Kidney capillary endothelial cell (primary cell): ENCODE data around the gene RC3H2.
A peak's percentile ranks its signal among the peaks of the same experiment; 100 is the strongest.

ENCODE experiments used
- DNase-seq: peaks from one replicate; pipeline ENCODE4 v3.0.0-alpha.2; 2018; ENCODE audit warnings: low spot score

Gene RC3H2

GRCh38 chr9:122904823-122905710 is at the start of gene RC3H2:
Gene RC3H2, minus strand, starts transcription at chr9:122905359. Its CDS starts 7,850 bp downstream, at chr9:122897509.
- DNase-seq = peak; percentile 98

- DNase-seq = no peak
Observed at GRCh38 chr9:122954253-122954691, 49.1 kb upstream of the RC3H2 start.

GRCh38 chr9:122951056-122951455 is 45.9 kb upstream of the RC3H2 start:
- no peak for DNase-seq

GRCh38 chr9:122950263-122950662 is 45.1 kb upstream of the RC3H2 start:
- DNase-seq = no peak

- DNase-seq = no peak
Observed at GRCh38 chr9:122949696-122950095, 44.5 kb upstream of the RC3H2 start.

- DNase-seq = no peak
Observed at GRCh38 chr9:122948313-122948712, 43.2 kb upstream of the RC3H2 start.

GRCh38 chr9:122946461-122947005 is 41.4 kb upstream of the RC3H2 start:
- no peak for DNase-seq

GRCh38 chr9:122944960-122945888 is 40.1 kb upstream of the RC3H2 start:
- no peak for DNase-seq

GRCh38 chr9:122941582-122942234 is 36.5 kb upstream of the RC3H2 start:
- DNase-seq = peak; percentile 32

- DNase-seq = peak; percentile 97
Observed at GRCh38 chr9:122940749-122941581, 35.8 kb upstream of the RC3H2 start, which contains the start of gene RABGAP1. Gene RABGAP1, plus strand, starts transcription at chr9:122941020. Its CDS starts 16,040 bp downstream, at chr9:122957060.

- no peak for DNase-seq
Observed at GRCh38 chr9:122940454-122940748, 35.2 kb upstream of the RC3H2 start.

- no peak for DNase-seq
Observed at GRCh38 chr9:122939601-122940000, 34.4 kb upstream of the RC3H2 start.

GRCh38 chr9:122936883-122937282 is 31.7 kb upstream of the RC3H2 start:
- no peak for DNase-seq

GRCh38 chr9:122936464-122936863 is 31.3 kb upstream of the RC3H2 start:
- no peak for DNase-seq

GRCh38 chr9:122931226-122932121 is 26.3 kb upstream of the RC3H2 start, which contains the start of gene ZBTB26:
Gene ZBTB26, minus strand, starts transcription at chr9:122931512. Its CDS starts 11,578 bp downstream, at chr9:122919934.
- peak; percentile 88 for DNase-seq

GRCh38 chr9:122930541-122931225 is 25.5 kb upstream of the RC3H2 start:
- no peak for DNase-seq

- no peak for DNase-seq
Observed at GRCh38 chr9:122929796-122930354, 24.7 kb upstream of the RC3H2 start.

- DNase-seq = no peak
Observed at GRCh38 chr9:122923947-122924346, 18.8 kb upstream of the RC3H2 start.

GRCh38 chr9:122922713-122923112 is 17.6 kb upstream of the RC3H2 start:
- no peak for DNase-seq
